Measurements from ENCODE around the gene SLC2A8.

The SLC2A8 gene

GRCh38 chr9:127384016-127384730 lies 12.8 kb upstream of the SLC2A8 start:
- ATAC-seq, result no peak

- no peak for ATAC-seq
Measured at GRCh38 chr9:127384901-127385300, 12.1 kb upstream of the SLC2A8 start.

GRCh38 chr9:127386249-127386648 lies 10.7 kb upstream of the SLC2A8 start:
- no peak for ATAC-seq

GRCh38 chr9:127386981-127387380 lies 10.0 kb upstream of the SLC2A8 start:
- no peak for ATAC-seq

- ATAC-seq, result peak; percentile 99
Measured at GRCh38 chr9:127388037-127388855, 8.7 kb upstream of the SLC2A8 start.

- ATAC-seq, result no peak
Measured at GRCh38 chr9:127388856-127389238, 8.1 kb upstream of the SLC2A8 start.

- ATAC-seq, result no peak
Measured at GRCh38 chr9:127389381-127390247, 7.4 kb upstream of the SLC2A8 start.

- ATAC-seq, result no peak
Measured at GRCh38 chr9:127390248-127390545, 6.8 kb upstream of the SLC2A8 start.

- ATAC-seq, result no peak
Measured at GRCh38 chr9:127390563-127390962, 6.4 kb upstream of the SLC2A8 start.

GRCh38 chr9:127392166-127392565 lies 4.8 kb upstream of the SLC2A8 start:
- ATAC-seq, result no peak

GRCh38 chr9:127392976-127393375 lies 4.0 kb upstream of the SLC2A8 start:
- no peak for ATAC-seq

- ATAC-seq, result no peak
Measured at GRCh38 chr9:127393645-127394044, 3.3 kb upstream of the SLC2A8 start.

- ATAC-seq, result no peak
Measured at GRCh38 chr9:127395497-127396252, 1.3 kb upstream of the SLC2A8 start.

- ATAC-seq, result no peak
Measured at GRCh38 chr9:127396253-127396807, 639 bp upstream of the SLC2A8 start.

- ATAC-seq, result no peak
Measured at GRCh38 chr9:127397646-127398274, 791 bp downstream of the SLC2A8 start.

GRCh38 chr9:127398275-127398647 lies 1.3 kb downstream of the SLC2A8 start:
- ATAC-seq, result no peak

GRCh38 chr9:127398715-127399400 lies 1.9 kb downstream of the SLC2A8 start:
- ATAC-seq, result no peak

- ATAC-seq, result no peak
Measured at GRCh38 chr9:127399736-127400269, 2.8 kb downstream of the SLC2A8 start.

- ATAC-seq, result no peak
Measured at GRCh38 chr9:127402401-127403090, 5.6 kb downstream of the SLC2A8 start.

GRCh38 chr9:127403507-127404192 lies 6.7 kb downstream of the SLC2A8 start:
- ATAC-seq, result no peak
